A549 (cell line): ENCODE data around the gene DAGLA. TPM values are rescaled to one million over a fixed set of nuclear protein-coding genes. Genes with fewer than 3 reads are reported as not detected.

Experiments
- ATAC-seq, 2 experiments: fragments of 200-7000 bp in 1 of 2; fragments of >200 bp in 1 of 2; cut with Nextera tagmentation in 1 of 2; cut with Tn5 transposase in 1 of 2; 3 replicates each; pipeline versions ENCODE4 v1.8.0 to v1.9.1; 2018 to 2020; ENCODE audit warnings: mild to moderate bottlenecking in 1 of 2, moderate library complexity in 1 of 2
- CTCF ChIA-PET: fragments of 300-600 bp; sonication (Branson Sonifier 250); formaldehyde crosslinking; extraction: SDS; loops from one replicate; lab custom pipeline; 2021; ENCODE audit warnings: antibody characterized with exemption, inconsistent platforms; lab: Yijun Ruan, JAX
- POLR2A ChIA-PET: fragments of 350-600 bp; formaldehyde crosslinking; extraction: SDS; loops from one replicate; lab custom pipeline; 2021; ENCODE audit warnings: antibody characterized with exemption, inconsistent platforms; lab: Yijun Ruan, JAX
- DNase-seq, 2 experiments: peaks; one replicate each; pipeline versions ENCODE4 v3.0.0 to v3.0.0-alpha.2; 2011 to 2016; ENCODE audit warnings: low read depth in 1 of 2, low spot score in 1 of 2
- FAIRE-seq: peaks from 2 replicates; lab custom pipeline; 2011; peaks lifted over from hg19 to GRCh38; lab: Jason Lieb, UNC
- H3K27ac ChIP-seq, 2 experiments: fragments of >200 bp; sonication (Bioruptor Twin); formaldehyde crosslinking; 3 replicates each; pipeline ENCODE4 v1.5.1; 2016 to 2017
- H3K4me1 ChIP-seq: fragments of >200 bp; sonication (Bioruptor Twin); formaldehyde crosslinking; 3 replicates; pipeline ENCODE4 v1.6.1; 2016
- H3K4me2 ChIP-seq: fragments of >200 bp; sonication (Bioruptor Twin); formaldehyde crosslinking; 3 replicates; pipeline ENCODE4 v1.6.1; 2016
- H3K4me3 ChIP-seq: fragments of >200 bp; sonication (Bioruptor Twin); formaldehyde crosslinking; 3 replicates; pipeline ENCODE4 v1.5.1; 2016
- H3K9me3 ChIP-seq: fragments of >200 bp; sonication (Bioruptor Twin); formaldehyde crosslinking; 3 replicates; pipeline ENCODE4 v1.6.1; 2016
- HEYL ChIP-seq: fragments of 250-450 bp; sonication (Bioruptor Pico); IDR thresholded peaks from 2 replicates; pipeline ENCODE4 v1.8.0; 2021; ENCODE audit warnings: mild to moderate bottlenecking, moderate library complexity
- JUN ChIP-seq, 2 experiments: fragments of >200 bp; sonication (Bioruptor Twin); formaldehyde crosslinking; IDR thresholded peaks; 2 replicates in 1 of 2; 3 replicates in 1 of 2; pipeline ENCODE4 v1.6.1; 2016 to 2017
- PHF8 ChIP-seq: fragments of 200-600 bp; sonication (generic); IDR thresholded peaks from 2 replicates; pipeline ENCODE4 v1.6.1; 2016; ENCODE audit warnings: low read depth, mild to moderate bottlenecking, antibody characterized with exemption, moderate library complexity, borderline replicate concordance
- POLR2AphosphoS2 ChIP-seq: conservative IDR thresholded peaks from 2 replicates; pipeline ENCODE4 v1.6.1; 2012; ENCODE audit warnings: low read length, improper control_type of control experiment, inconsistent platforms
- RAD21 ChIP-seq, 2 experiments: fragments of >200 bp in 1 of 2; sonication (Bioruptor Twin) in 1 of 2; formaldehyde crosslinking in 1 of 2; IDR thresholded peaks in 1 of 2; conservative IDR thresholded peaks in 1 of 2; 2 replicates in 1 of 2; 3 replicates in 1 of 2; pipeline ENCODE4 v1.6.1; 2012 to 2018; ENCODE audit warnings: inconsistent platforms in 1 of 2
- ZSCAN20 ChIP-seq: fragments of 250-450 bp; sonication (Bioruptor Pico); IDR thresholded peaks from 2 replicates; pipeline ENCODE4 v1.8.0; 2022; ENCODE audit warnings: mild to moderate bottlenecking, moderate library complexity
- WGBS: methylation state at CpG from one replicate; pipeline ENCODE4 v1.1.6; 2017; ENCODE audit errors: missing lambda C conversion rate; 5-methylcytosine and 5-hydroxymethylcytosine counted together
- polyA plus RNA-seq, 4 experiments: library from polyadenylated mRNA; depleted of rRNA in 3 of 4; stranded (reverse); fragments of >200 nt; fragmentation: RNase III in 1 of 4; extraction: RNeasy Plus Mini Kit Qiagen cat#74134 plus additional on column Dnase treatment in 1 of 4; gene quantifications; 2 replicates in 3 of 4; 3 replicates in 1 of 4; pipeline ENCODE4 v1.2.3, GENCODE V29; 2011 to 2017
- TF ChIP-seq, protein P1 (sequence below): fragments of 250-450 bp; sonication (Bioruptor Pico); IDR thresholded peaks from 2 replicates; pipeline ENCODE4 v1.5.0; 2021; ENCODE audit warnings: mild to moderate bottlenecking, moderate library complexity, borderline replicate concordance
- TF ChIP-seq, protein P2 (sequence below): IDR thresholded peaks from 2 replicates; pipeline ENCODE4 v1.6.1; 2012; ENCODE audit warnings: low read depth, borderline replicate concordance
- TF ChIP-seq, protein P3 (sequence below): fragments of >200 bp; sonication (Bioruptor Twin); formaldehyde crosslinking; IDR thresholded peaks from 3 replicates; pipeline ENCODE4 v1.6.1; 2016
- TF ChIP-seq, protein P4 (sequence below): fragments of 150-350 bp; IDR thresholded peaks from 2 replicates; pipeline ENCODE4 v1.6.1; 2014; ENCODE audit warnings: low read depth, mild to moderate bottlenecking, low read length
- TF ChIP-seq, protein P5 (sequence below): IDR thresholded peaks from 2 replicates; pipeline ENCODE4 v1.6.1; 2012
- TF ChIP-seq, protein P6 (sequence below): fragments of >200 bp; sonication (Bioruptor Twin); formaldehyde crosslinking; IDR thresholded peaks from 3 replicates; pipeline ENCODE4 v1.5.1; 2016
- TF ChIP-seq, protein P7 (sequence below): IDR thresholded peaks from 2 replicates; pipeline ENCODE4 v1.6.1; 2012

Gene DAGLA
- polyA plus RNA-seq, 2 of the 4 experiments (the other 2 are of a cell fraction): 0.93 to 2.5 TPM

DNA sequence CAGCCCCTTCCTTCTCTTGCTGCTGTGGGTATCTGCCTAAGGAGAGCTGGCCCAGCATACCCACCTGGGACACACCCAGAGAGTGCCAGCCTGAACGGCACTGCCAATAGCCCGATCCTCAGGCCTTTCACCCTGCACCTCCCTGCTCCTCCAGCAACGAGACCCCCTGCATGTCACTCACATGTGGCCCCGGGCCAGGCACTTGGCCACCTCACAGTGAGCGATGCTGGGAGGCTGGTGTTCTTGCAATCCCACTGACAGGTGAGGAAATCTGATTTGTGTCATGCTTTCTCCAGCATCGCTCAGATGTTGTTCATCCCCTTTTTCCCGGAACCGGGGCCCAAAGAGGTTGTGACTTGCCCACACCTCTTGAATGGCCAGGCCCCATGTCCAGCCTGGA is 20.5 kb downstream of the DAGLA start:
- peak overlapping the region; percentile 75 to 88 for H3K27ac ChIP-seq
- DNase-seq: no peak
- TF ChIP-seq RAD21 (conservative IDR thresholded peaks at IDR 0.05 in 1 of 2, IDR thresholded peaks at IDR 0.05 in 1 of 2) (no peak), PHF8 (no peak), JUN (IDR thresholded peaks at IDR 0.05) (no peak), HEYL (no peak), ZSCAN20 (CRISPR knock-in tag) (no peak), POLR2AphosphoS2 (no peak)
- TF ChIP-seq, protein P1, sequence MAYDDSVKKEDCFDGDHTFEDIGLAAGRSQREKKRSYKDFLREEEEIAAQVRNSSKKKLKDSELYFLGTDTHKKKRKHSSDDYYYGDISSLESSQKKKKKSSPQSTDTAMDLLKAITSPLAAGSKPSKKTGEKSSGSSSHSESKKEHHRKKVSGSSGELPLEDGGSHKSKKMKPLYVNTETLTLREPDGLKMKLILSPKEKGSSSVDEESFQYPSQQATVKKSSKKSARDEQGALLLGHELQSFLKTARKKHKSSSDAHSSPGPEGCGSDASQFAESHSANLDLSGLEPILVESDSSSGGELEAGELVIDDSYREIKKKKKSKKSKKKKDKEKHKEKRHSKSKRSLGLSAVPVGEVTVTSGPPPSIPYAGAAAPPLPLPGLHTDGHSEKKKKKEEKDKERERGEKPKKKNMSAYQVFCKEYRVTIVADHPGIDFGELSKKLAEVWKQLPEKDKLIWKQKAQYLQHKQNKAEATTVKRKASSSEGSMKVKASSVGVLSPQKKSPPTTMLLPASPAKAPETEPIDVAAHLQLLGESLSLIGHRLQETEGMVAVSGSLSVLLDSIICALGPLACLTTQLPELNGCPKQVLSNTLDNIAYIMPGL (CRISPR knock-in tag): no peak
- TF ChIP-seq, protein P2, sequence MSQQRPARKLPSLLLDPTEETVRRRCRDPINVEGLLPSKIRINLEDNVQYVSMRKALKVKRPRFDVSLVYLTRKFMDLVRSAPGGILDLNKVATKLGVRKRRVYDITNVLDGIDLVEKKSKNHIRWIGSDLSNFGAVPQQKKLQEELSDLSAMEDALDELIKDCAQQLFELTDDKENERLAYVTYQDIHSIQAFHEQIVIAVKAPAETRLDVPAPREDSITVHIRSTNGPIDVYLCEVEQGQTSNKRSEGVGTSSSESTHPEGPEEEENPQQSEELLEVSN: no peak
- TF ChIP-seq, protein P3, sequence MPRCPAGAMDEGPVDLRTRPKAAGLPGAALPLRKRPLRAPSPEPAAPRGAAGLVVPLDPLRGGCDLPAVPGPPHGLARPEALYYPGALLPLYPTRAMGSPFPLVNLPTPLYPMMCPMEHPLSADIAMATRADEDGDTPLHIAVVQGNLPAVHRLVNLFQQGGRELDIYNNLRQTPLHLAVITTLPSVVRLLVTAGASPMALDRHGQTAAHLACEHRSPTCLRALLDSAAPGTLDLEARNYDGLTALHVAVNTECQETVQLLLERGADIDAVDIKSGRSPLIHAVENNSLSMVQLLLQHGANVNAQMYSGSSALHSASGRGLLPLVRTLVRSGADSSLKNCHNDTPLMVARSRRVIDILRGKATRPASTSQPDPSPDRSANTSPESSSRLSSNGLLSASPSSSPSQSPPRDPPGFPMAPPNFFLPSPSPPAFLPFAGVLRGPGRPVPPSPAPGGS: no peak
- TF ChIP-seq, protein P4, sequence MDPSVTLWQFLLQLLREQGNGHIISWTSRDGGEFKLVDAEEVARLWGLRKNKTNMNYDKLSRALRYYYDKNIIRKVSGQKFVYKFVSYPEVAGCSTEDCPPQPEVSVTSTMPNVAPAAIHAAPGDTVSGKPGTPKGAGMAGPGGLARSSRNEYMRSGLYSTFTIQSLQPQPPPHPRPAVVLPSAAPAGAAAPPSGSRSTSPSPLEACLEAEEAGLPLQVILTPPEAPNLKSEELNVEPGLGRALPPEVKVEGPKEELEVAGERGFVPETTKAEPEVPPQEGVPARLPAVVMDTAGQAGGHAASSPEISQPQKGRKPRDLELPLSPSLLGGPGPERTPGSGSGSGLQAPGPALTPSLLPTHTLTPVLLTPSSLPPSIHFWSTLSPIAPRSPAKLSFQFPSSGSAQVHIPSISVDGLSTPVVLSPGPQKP: no peak
- TF ChIP-seq, all 56 proteins: peak for 0
- no peaks in the 10 kb centered on the region for H3K9me3 ChIP-seq
- FAIRE-seq (no peak), ATAC-seq (no peak; a peak in 1 of 6 replicates)
- H3K4me2 ChIP-seq: peak overlapping the region; percentile 69
- ChIA-PET POLR2A (interaction anchor here (0.9 kb wide), 1 partner anchor 33 kb away, joined by 3 read pairs; no protein-coding TSS in a partner anchor), CTCF (interaction anchor here (1.0 to 3.3 kb wide), 7 partner anchors 11 to 62 kb away, joined by 4 to 18 read pairs (median 5); no protein-coding TSS in a partner anchor)
- WGBS: 87% methylated on average over 8 of the region's 8 CpGs
- peaks cover 62% of the 10 kb centered on the region for H3K4me1 ChIP-seq
- H3K4me3 ChIP-seq: no peak overlapping the region

DNA sequence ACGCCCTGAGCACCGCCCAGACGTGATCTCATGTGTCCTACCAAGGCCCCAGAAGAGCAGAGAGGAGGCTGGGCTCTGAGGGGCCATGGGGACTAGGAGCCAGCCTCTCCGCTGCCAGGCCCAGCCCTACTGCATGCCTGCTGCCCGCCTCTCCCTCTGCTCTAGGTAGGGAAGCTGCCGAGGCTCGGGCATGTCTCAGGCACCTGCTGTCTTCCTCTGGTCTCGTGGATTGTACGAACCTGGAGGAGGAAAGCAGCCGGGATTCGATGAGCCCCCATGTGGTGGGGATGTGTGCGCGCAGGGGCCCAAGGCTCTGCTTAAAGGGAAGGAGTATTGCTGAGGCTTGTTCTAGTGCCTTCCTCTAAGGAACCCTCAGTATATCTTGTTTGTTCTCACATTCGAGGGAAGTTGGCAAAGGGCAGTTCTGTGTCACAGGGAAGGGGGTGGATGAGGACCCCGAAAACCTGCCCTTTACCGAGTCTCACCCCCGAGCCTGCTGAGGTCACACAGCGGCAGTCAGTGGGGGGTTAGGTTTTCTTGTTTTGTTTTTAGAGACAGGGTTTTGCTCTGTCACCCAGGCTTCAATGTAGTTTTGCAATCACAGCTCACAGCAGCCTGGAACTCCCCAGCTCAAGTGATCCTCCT is 21.2 kb downstream of the DAGLA start:
- Histone ChIP-seq H3K4me1 (peaks cover 56% of the 10 kb centered on the region), H3K27ac (peak overlapping the region; percentile 75 to 88), H3K4me3 (no peak overlapping the region)
- POLR2A ChIA-PET: interaction anchor here (0.7 kb wide), 1 partner anchor 340 kb away, joined by 3 read pairs; no protein-coding TSS in a partner anchor
- DNase-seq: peak in 1 of 2 experiments; percentile 66
- FAIRE-seq: no peak
- peak; percentile 55 to 80 for ATAC-seq
- TF ChIP-seq, protein P5, sequence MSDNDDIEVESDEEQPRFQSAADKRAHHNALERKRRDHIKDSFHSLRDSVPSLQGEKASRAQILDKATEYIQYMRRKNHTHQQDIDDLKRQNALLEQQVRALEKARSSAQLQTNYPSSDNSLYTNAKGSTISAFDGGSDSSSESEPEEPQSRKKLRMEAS: 0 out of 2 replicates have a peak, but pooled peaks have one; percentile 29
- TF ChIP-seq, protein P6, sequence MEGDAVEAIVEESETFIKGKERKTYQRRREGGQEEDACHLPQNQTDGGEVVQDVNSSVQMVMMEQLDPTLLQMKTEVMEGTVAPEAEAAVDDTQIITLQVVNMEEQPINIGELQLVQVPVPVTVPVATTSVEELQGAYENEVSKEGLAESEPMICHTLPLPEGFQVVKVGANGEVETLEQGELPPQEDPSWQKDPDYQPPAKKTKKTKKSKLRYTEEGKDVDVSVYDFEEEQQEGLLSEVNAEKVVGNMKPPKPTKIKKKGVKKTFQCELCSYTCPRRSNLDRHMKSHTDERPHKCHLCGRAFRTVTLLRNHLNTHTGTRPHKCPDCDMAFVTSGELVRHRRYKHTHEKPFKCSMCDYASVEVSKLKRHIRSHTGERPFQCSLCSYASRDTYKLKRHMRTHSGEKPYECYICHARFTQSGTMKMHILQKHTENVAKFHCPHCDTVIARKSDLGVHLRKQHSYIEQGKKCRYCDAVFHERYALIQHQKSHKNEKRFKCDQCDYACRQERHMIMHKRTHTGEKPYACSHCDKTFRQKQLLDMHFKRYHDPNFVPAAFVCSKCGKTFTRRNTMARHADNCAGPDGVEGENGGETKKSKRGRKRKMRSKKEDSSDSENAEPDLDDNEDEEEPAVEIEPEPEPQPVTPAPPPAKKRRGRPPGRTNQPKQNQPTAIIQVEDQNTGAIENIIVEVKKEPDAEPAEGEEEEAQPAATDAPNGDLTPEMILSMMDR: peak; percentile 25; the same call in 2 of the 3 replicates
- TF ChIP-seq RAD21 (conservative IDR thresholded peaks at IDR 0.05 in 1 of 2, IDR thresholded peaks at IDR 0.05 in 1 of 2): peak; percentile 16 to 53; a peak in 2 of 5 replicates
- TF ChIP-seq, protein P7, sequence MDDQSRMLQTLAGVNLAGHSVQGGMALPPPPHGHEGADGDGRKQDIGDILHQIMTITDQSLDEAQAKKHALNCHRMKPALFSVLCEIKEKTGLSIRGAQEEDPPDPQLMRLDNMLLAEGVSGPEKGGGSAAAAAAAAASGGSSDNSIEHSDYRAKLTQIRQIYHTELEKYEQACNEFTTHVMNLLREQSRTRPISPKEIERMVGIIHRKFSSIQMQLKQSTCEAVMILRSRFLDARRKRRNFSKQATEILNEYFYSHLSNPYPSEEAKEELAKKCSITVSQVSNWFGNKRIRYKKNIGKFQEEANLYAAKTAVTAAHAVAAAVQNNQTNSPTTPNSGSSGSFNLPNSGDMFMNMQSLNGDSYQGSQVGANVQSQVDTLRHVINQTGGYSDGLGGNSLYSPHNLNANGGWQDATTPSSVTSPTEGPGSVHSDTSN: no peak
- TF ChIP-seq, all 56 proteins: peak for 3
- WGBS: 51% methylated on average over 18 of the region's 18 CpGs
- Histone ChIP-seq H3K4me2 (peak overlapping the region; percentile 69), H3K9me3 (no peaks in the 10 kb centered on the region)
- CTCF ChIA-PET: interaction anchor here (1.6 to 2.0 kb wide), 4 partner anchors 12 to 32 kb away, joined by 4 to 8 read pairs (median 6); no protein-coding TSS in a partner anchor
